GM18870 (cell line): ENCODE results near the gene SLC17A9.

Experiments used
- ATAC-seq: cut with Tn5 transposase; IDR thresholded peaks from one replicate; pipeline ENCODE4 v1.9.1; 2021; ENCODE audit warnings: moderate library complexity; ENCODE audit not compliant: unreplicated experiment

The SLC17A9 gene

DNA sequence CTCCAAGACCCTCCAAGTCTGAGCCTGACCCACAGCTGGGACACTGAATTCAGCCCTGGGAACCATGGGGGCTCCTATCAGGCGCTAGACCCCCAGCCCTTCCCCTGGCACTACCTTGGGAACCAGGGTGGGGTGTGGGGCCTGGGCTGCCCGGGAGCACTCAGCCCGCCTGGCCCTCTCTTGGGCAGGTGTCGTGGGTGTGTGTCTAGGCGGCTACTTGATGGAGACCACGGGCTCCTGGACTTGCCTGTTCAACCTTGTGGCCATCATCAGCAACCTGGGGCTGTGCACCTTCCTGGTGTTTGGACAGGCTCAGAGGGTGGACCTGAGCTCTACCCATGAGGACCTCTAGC, 14.6 kb downstream of the SLC17A9 start:
- no peak for ATAC-seq

DNA sequence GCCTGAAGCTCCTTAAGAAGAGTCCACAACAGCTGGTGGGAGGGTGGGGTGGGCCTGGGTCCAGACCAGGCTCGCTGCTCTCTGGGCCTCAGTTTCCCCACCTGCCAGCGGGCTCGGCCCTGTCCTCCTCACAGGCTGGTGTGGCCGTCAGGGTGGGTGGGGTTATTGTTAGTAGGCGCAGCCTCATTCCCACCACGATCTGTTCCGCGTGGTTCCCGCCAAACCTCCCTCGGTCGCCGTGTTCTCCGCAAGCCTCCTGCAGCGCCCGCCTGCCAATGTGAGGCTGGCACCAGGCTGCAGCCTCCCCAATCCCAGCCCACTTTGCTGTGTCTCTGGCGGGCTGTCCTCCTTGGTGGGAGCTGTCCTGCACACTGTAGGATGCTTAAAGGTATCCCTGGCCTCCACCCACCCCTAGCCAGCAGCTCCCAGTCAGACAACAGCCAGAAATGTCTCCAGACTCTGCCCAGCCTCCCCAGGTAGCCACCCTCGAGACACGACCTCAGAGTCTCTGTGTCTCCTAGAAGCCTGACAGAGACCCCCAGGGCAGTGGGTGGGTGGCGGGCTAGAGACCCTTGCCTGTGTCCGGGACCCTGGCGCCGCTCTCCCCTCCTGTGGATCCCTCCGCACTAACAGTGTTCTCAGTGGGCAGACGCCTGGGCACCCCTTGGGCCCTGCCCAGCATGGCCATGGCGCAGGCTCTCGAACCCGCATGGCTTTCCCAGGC, 15.3 kb downstream of the SLC17A9 start:
- no peak for ATAC-seq

- ATAC-seq: no peak
These were observed 16.1 kb downstream of the SLC17A9 start for GRCh38 chr20:62968378-62969178.

DNA sequence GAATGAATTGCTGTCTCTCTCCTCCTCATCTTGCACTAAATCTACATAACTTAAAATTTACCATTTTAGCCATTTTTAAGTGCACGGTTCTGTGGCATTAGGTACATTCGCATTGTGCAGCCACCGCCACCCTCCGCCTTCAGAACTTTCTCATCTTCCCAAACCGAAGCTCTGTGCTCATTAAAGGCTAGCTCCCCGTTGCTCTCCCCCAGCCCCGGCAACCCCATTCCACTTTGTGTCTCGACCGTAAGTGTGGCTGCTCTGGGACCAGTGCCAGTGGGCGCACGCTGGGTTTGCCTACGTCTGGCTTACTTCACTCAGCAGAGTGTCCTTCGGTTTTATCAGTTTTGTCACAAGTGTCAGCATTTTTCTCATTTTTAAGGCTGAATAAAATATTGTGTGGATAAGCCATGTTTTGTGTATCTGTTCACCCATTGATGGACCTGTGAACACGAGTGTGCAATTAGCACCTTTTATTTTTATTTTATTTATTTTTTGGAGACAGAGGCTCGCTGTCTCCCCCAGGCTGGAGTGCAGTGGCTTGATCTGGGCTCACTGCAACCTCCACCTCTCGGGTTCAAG, 16.8 kb downstream of the SLC17A9 start:
- ATAC-seq: no peak

DNA sequence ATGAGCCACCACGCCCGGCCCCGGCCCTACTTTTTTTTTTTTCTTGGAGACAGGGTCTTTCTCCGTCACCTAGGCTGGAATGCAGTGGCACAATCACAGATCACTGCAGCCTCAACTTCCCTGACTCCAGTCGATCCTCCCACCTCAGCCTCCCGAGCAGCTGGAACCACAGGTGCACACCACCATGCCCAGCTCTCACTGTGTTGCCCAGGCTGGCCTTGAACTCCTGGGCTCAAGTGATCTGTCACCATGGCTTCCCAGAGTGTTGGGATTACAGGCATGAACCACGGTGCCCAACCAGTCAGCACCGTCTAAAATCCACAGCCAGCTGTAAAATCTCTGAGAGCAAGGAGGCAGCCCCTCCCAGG, 17.4 kb downstream of the SLC17A9 start:
- no peak for ATAC-seq

GRCh38 chr20:62970307-62971210, 18.1 kb downstream of the SLC17A9 start:
- no peak for ATAC-seq

DNA sequence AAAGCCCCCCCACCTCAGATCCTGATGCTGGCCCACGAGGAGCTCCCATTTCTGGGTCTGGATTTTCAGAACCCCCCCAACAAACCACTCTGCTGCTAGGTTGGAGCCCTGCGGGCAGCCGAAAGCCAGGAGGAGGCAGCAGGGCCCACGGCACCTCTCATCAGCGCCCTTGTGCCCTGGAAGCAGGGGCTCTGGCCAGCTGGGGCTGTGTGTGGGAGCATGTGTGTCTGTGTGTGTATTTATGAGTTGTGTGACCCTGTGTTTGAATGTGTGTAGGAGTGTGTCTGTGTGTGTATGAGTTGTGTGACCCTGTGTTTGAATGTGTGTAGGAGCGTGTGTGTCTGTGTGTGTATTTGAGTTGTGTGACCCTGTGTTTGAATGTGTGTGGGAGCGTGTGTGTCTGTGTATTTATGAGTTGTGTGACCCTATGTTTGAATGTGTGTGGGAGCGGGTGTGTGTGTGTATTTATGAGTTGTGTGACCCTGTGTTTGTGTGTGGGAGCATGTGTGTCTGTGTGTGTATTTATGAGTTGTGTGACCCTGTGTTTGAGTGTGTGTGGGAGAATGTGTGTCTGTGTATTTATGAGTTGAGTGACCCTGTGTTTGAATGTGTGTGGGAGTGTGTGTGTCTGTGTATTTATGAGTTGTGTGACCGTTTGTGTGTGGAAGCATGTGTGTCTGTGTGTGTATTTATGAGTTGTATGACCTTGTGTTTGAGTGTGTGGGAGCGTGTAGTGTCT, 18.9 kb downstream of the SLC17A9 start:
- ATAC-seq: no peak

DNA sequence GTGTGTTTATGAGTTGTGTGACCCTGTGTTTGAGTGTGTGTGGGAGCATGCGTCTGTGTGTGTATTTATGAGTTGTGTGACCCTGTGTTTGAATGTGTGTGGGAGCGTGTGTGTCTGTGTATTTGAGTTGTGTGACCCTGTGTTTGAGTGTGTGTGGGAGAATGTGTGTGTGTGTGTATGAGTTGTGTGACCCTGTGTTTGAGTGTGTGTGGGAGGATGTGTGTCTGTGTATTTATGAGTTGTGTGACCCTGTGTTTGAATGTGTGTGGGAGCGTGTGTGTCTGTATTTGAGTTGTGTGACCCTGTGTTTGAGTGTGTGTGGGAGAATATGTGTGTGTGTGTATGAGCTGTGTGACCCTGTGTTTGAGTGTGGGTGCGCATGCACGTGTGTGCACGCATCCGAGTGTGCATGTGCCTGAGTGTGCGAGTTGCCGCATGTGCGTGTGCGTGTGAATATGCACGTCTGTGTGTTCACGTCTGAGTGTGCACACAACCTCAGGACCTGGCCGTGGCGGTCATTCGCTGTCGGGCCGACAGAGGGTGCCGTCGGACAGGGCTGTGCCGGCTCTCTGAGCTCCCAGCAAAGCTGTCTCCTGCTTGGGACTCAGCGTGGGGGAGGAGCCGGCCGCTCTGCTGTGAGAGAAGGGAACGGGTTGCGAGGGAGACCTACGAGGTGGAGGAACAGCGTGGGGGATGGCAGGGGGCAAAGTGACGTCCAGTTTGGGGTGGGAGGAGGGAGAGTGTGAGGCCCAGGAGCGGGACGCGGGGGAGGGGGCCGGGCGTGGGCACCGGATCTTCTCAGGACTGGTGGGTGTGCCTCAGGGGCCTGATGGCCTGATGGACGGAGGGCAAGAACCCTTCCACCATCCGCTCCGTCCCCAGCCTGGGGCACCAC, 19.7 kb downstream of the SLC17A9 start:
- no peak for ATAC-seq

GRCh38 chr20:62972845-62973745, 20.6 kb downstream of the SLC17A9 start:
- no peak for ATAC-seq

GRCh38 chr20:62975251-62975760, 22.8 kb downstream of the SLC17A9 start:
- no peak for ATAC-seq

GRCh38 chr20:62975812-62976508, 23.5 kb downstream of the SLC17A9 start:
- no peak for ATAC-seq

GRCh38 chr20:62976886-62977285, 24.4 kb downstream of the SLC17A9 start:
- no peak for ATAC-seq

GRCh38 chr20:62977613-62978560, 25.4 kb downstream of the SLC17A9 start:
- peak; percentile 64 for ATAC-seq

DNA sequence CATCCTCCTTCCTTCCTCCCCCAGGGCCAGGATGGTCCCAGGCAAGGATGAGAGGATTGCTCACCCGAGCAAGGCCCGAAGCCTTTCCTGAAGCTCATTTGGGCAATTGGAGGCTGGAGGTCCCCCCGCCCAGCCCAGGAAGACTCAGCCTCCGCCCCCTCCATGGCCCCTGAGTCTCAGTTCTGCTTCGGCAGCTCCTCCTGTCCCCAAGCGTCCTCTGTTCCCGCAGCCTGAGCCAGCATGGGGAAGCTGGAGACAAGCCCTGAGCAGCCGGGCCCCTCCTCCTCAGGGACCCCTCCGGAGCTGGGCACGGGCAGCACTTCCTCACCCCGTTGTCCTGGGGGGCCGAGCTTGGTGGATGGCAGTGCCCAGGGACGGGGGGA, 26.0 kb downstream of the SLC17A9 start:
- ATAC-seq: no peak

- ATAC-seq: no peak
These were observed 26.8 kb downstream of the SLC17A9 start for GRCh38 chr20:62979310-62979709.

GRCh38 chr20:62979876-62980373, 27.4 kb downstream of the SLC17A9 start:
- no peak for ATAC-seq
